Measurements from ENCODE around the gene FAM193B. TPM values are rescaled to one million over a fixed set of nuclear protein-coding genes. Genes with fewer than 3 reads are reported as not detected.
"Not testable (repeated sequence)": the region's sequence is repeated elsewhere in the genome, so short reads cannot be mapped to it uniquely, and the experiment has no call there.

The FAM193B gene
- total and polyA plus RNA-seq, 9 of the 15 experiments (the other 6 are each of a cell fraction or from before 2014, with no cell fraction given), result 4.4 to 76.4 (median 37.3) TPM

DNA sequence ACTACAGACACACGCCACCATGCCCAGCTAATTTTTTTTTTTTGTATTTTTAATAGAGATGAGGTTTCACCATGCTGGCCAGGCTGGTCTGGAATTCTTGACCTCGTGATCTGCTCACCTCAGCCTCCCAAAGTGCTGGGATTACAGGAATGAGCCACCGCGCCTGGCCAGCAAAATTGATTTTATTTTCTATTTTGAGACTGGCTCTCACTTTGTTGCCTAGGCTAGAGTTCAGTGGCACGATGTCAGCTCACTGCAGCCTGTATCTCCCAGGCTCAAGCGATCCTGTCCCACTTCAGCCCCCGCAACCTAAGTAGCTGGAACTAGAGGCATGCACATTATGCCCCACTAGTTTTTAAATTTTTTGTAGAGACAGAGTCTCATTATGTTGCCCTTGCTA is 19.9 kb downstream of the FAM193B start:
- ATAC-seq; H3K4me3 ChIP-seq; H3K9ac ChIP-seq (ENCODE audit: insufficient read depth in 1 of 2, low read depth in 2 of 2, low read length in 2 of 2); H3K9me3 ChIP-seq (replicated peaks; ENCODE audit: control insufficient read depth, insufficient read depth, low read depth, low read length); H3K79me2 ChIP-seq (ENCODE audit: control insufficient read depth, insufficient read depth, low read length); CTCF ChIA-PET (ENCODE audit: low intra/inter-chr PET ratio); H3K27ac ChIP-seq (ENCODE audit: extremely low read depth, low read depth, low read length); H3K27me3 ChIP-seq (ENCODE audit: control insufficient read depth in 2 of 2, insufficient read depth in 2 of 2, low read length in 2 of 2); BruUV-seq (replicated peaks); H3K4me2 ChIP-seq (ENCODE audit: insufficient read depth, low read length); H2AFZ ChIP-seq (ENCODE audit: low read depth, low read length); in situ Hi-C loops (cut with MboI); DNase-seq (ENCODE audit: extremely low read depth in 1 of 4, low spot score in 3 of 4); intact Hi-C loops (cut with micrococcal nuclease); H3K9me1 ChIP-seq (ENCODE audit: control insufficient read depth, insufficient read depth, low read length); FAIRE-seq: not testable (repeated sequence)
- 95% methylated on average over 7 of the region's 7 CpGs for WGBS (ENCODE audit: insufficient coverage, low coverage, missing lambda C conversion rate)
- Histone ChIP-seq H3K36me3 (ENCODE audit: control insufficient read depth, insufficient read depth, low read length) (peaks cover 93% of the 10 kb centered on the region), H4K20me1 (replicated peaks; ENCODE audit: control insufficient read depth, insufficient read depth, low read length) (peaks cover 10% of the 10 kb centered on the region), H3K4me1 (replicated peaks in 1 of 2; ENCODE audit: control insufficient read depth in 2 of 2, insufficient read depth in 2 of 2, low read length in 2 of 2) (peaks cover 14 to 16% of the 10 kb centered on the region in 2 experiments)
- POLR2A ChIA-PET, result interaction anchor here (0.6 to 3.1 kb wide), 5 partner anchors 11 to 26 kb away, joined by 3 to 14 read pairs (median 6); no protein-coding TSS in a partner anchor

DNA sequence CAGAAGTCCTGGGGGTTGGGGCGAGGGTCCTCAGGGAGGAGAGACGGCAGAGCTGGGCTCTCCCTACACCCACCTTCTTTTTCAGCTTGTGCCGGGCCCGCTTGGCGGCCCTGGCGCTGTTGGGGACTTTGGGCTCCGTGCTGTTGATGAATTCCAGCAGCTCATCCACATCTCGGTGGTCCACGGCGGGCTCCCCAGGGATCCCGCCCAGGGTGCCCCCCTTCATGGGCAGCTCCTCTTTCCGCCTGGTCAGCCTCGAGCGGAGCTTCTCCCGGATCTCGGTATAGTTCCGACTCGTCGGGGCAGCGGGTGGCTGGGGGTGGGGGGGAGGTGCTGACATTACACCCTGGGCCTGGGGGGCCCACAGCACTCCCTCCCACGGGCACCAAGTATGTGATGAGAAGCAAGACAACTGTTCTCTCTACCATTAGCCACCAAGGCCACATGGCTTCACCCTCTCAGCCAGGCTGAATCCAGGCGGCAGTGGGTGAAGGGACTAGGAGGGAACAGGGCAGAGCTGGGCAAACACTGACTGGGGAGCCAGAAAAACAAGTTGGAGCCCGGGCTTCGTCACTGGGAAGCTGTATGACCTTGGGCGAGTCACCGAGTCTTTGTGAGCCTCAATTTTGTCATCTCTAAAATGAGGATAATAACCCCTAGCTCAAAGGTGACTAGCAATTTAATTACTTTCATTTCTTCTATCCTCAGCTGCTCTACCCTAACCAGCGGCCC is 23.0 kb downstream of the FAM193B start:
- H3K4me3 ChIP-seq, result no peak overlapping the region
- H3K9me1 ChIP-seq (ENCODE audit: control insufficient read depth, insufficient read depth, low read length), result peaks cover 3% of the 10 kb centered on the region
- H3K9me3 ChIP-seq (replicated peaks; ENCODE audit: control insufficient read depth, insufficient read depth, low read depth, low read length), result no peaks in the 10 kb centered on the region
- no peak overlapping the region; the same call in 2 of the 3 replicates for H3K27ac ChIP-seq (ENCODE audit: extremely low read depth, low read depth, low read length)
- no peak overlapping the region for H3K4me2 ChIP-seq (ENCODE audit: insufficient read depth, low read length)
- no peak overlapping the region for H2AFZ ChIP-seq (ENCODE audit: low read depth, low read length)
- H4K20me1 ChIP-seq (replicated peaks; ENCODE audit: control insufficient read depth, insufficient read depth, low read length), result peaks cover 17% of the 10 kb centered on the region
- ChIA-PET POLR2A (interaction anchor here (0.5 to 4.9 kb wide), 5 partner anchors 9 to 821 kb away, joined by 4 to 28 read pairs (median 6); partner anchors contain the start of gene DDX41), CTCF (ENCODE audit: low intra/inter-chr PET ratio) (no interaction called here)
- H3K4me1 ChIP-seq (replicated peaks in 1 of 2; ENCODE audit: control insufficient read depth in 2 of 2, insufficient read depth in 2 of 2, low read length in 2 of 2), result peaks cover 24 to 28% of the 10 kb centered on the region in 2 experiments
- intact Hi-C loops (cut with micrococcal nuclease), result no loop called here
- DNase-seq (ENCODE audit: extremely low read depth in 1 of 4, low spot score in 3 of 4), result no peak
- ATAC-seq, result no peak
- no peak overlapping the region; a peak in 1 of 4 replicates for H3K9ac ChIP-seq (ENCODE audit: insufficient read depth in 1 of 2, low read depth in 2 of 2, low read length in 2 of 2)
- no peaks in the 10 kb centered on the region for H3K79me2 ChIP-seq (ENCODE audit: control insufficient read depth, insufficient read depth, low read length)
- no TSS peak for BruUV-seq (replicated peaks)
- TF ChIP-seq KAT2B (IDR thresholded peaks at IDR 0.05; ENCODE audit: low read depth, low read length) (no peak), POLR2G (IDR thresholded peaks at IDR 0.05; ENCODE audit: low read depth, low read length) (peak; percentile 51; the same call in 1 of the 2 replicates)
- FAIRE-seq, result no peak
- H3K36me3 ChIP-seq (ENCODE audit: control insufficient read depth, insufficient read depth, low read length), result peaks cover 88% of the 10 kb centered on the region
- 92% methylated on average over 21 of the region's 27 CpGs for WGBS (ENCODE audit: insufficient coverage, low coverage, missing lambda C conversion rate)
- H3K27me3 ChIP-seq (ENCODE audit: control insufficient read depth in 2 of 2, insufficient read depth in 2 of 2, low read length in 2 of 2), result no peaks in the 10 kb centered on the region
- in situ Hi-C loops (cut with MboI), result no loop called here

Data from K562 (cell line).